DOHH2 (cell line): ENCODE measurements around the gene HHAT.

Experiments
- H3F3A ChIP-seq: fragments of 200-600 bp; sonication (generic), shearing (Covaris generic); 2 replicates; pipeline ENCODE4 v1.6.0; 2016; ENCODE audit warnings: antibody characterized with exemption, mild to moderate bottlenecking; ENCODE audit not compliant: control insufficient read depth, insufficient read depth
- H3K27ac ChIP-seq: fragments of 200-600 bp; sonication (generic); 2 replicates; pipeline ENCODE4 v1.5.1; 2014; ENCODE audit warnings: low read depth, mild to moderate bottlenecking, low read length, moderate library complexity
- H3K27me3 ChIP-seq: fragments of 200-600 bp; sonication (generic); 2 replicates; pipeline ENCODE4 v1.6.1; 2014; ENCODE audit warnings: mild to moderate bottlenecking, low read length, mixed read lengths; ENCODE audit not compliant: control insufficient read depth
- H3K36me3 ChIP-seq: fragments of 200-600 bp; sonication (generic); 2 replicates; pipeline ENCODE4 v1.6.1; 2014; ENCODE audit warnings: mild to moderate bottlenecking, low read length, moderate library complexity, mixed read lengths; ENCODE audit not compliant: control insufficient read depth
- H3K4me1 ChIP-seq: fragments of 200-600 bp; sonication (generic); 2 replicates; pipeline ENCODE4 v1.6.1; 2014; ENCODE audit warnings: mild to moderate bottlenecking, low read length, mixed read lengths; ENCODE audit not compliant: control insufficient read depth
- H3K4me2 ChIP-seq: fragments of 200-600 bp; sonication (generic); 2 replicates; pipeline ENCODE4 v1.6.0; 2014; ENCODE audit warnings: mild to moderate bottlenecking, low read length, moderate library complexity
- H3K4me3 ChIP-seq: fragments of 200-600 bp; sonication (generic); 2 replicates; pipeline ENCODE4 v1.5.1; 2014; ENCODE audit warnings: mild to moderate bottlenecking, low read length, mixed read lengths
- H3K79me2 ChIP-seq: fragments of 200-600 bp; sonication (generic); 2 replicates; pipeline ENCODE4 v1.6.1; 2014; ENCODE audit warnings: mild to moderate bottlenecking, low read length, mixed read lengths; ENCODE audit not compliant: control insufficient read depth
- H3K9me2 ChIP-seq: fragments of 200-600 bp; sonication (generic); replicated peaks from 2 replicates; pipeline ENCODE4 v1.6.1; 2014; ENCODE audit warnings: mild to moderate bottlenecking, low read length, mixed read lengths; ENCODE audit not compliant: control insufficient read depth
- H3K9me3 ChIP-seq: fragments of 200-600 bp; sonication (generic); 2 replicates; pipeline ENCODE4 v1.6.1; 2014; ENCODE audit warnings: antibody characterized with exemption, low read length, mixed read lengths; ENCODE audit not compliant: control insufficient read depth, insufficient read depth
- H4K20me1 ChIP-seq: fragments of 200-600 bp; sonication (generic); 2 replicates; pipeline ENCODE4 v1.6.0; 2014; ENCODE audit warnings: low read depth, mild to moderate bottlenecking, antibody characterized with exemption, low read length, moderate library complexity; ENCODE audit not compliant: control insufficient read depth, insufficient read depth
- CTCF ChIP-seq: fragments of 200-600 bp; sonication (generic); IDR thresholded peaks from one replicate; pipeline ENCODE4 v1.5.1; 2014; ENCODE audit warnings: antibody characterized with exemption, mild to moderate bottlenecking, low read depth, low read length; ENCODE audit not compliant: poor library complexity, severe bottlenecking
- EZH2phosphoT487 ChIP-seq: fragments of 200-600 bp; sonication (generic); IDR thresholded peaks from 2 replicates; pipeline ENCODE4 v1.6.1; 2017; ENCODE audit warnings: borderline replicate concordance, mild to moderate bottlenecking, antibody characterized with exemption, low read length, moderate library complexity, mixed read lengths

The HHAT gene

GRCh38 chr1:210292231-210292871 is 36.4 kb upstream of the HHAT start:
- H3K9me3 ChIP-seq = no peaks in the 10 kb centered on the region
- H3K4me2 ChIP-seq = no peak overlapping the region
- no peaks in the 10 kb centered on the region for H3K4me1 ChIP-seq
- no peaks in the 10 kb centered on the region for H3K36me3 ChIP-seq
- no peak overlapping the region for H3K4me3 ChIP-seq
- H4K20me1 ChIP-seq = no peaks in the 10 kb centered on the region
- TF ChIP-seq EZH2phosphoT487 (no peak), CTCF (no peak)
- no peaks in the 10 kb centered on the region for H3F3A ChIP-seq
- H3K9me2 ChIP-seq = no peaks in the 10 kb centered on the region
- H3K79me2 ChIP-seq = no peaks in the 10 kb centered on the region
- H3K27ac ChIP-seq = no peak overlapping the region
- no peaks in the 10 kb centered on the region for H3K27me3 ChIP-seq

GRCh38 chr1:210293171-210293607 is 35.5 kb upstream of the HHAT start:
- Histone ChIP-seq H3K9me3 (no peaks in the 10 kb centered on the region), H3K36me3 (no peaks in the 10 kb centered on the region), H3K4me2 (no peak overlapping the region), H4K20me1 (no peaks in the 10 kb centered on the region), H3K79me2 (no peaks in the 10 kb centered on the region), H3K4me3 (no peak overlapping the region), H3F3A (no peaks in the 10 kb centered on the region), H3K9me2 (no peaks in the 10 kb centered on the region), H3K27me3 (no peaks in the 10 kb centered on the region), H3K27ac (no peak overlapping the region), H3K4me1 (no peaks in the 10 kb centered on the region)
- TF ChIP-seq CTCF (no peak), EZH2phosphoT487 (no peak)

- Histone ChIP-seq H3K4me2 (no peak overlapping the region), H3K9me2 (no peaks in the 10 kb centered on the region), H3K4me3 (no peak overlapping the region), H3K36me3 (no peaks in the 10 kb centered on the region), H3K27me3 (no peaks in the 10 kb centered on the region), H3K27ac (no peak overlapping the region), H3K4me1 (no peaks in the 10 kb centered on the region), H3K79me2 (no peaks in the 10 kb centered on the region), H3K9me3 (no peaks in the 10 kb centered on the region), H4K20me1 (no peaks in the 10 kb centered on the region), H3F3A (no peaks in the 10 kb centered on the region)
- TF ChIP-seq CTCF = no peak
- no peak for TF ChIP-seq EZH2phosphoT487
Measured at GRCh38 chr1:210294999-210295745, 33.5 kb upstream of the HHAT start.
